ENCODE measurements around the gene DLK1. TPM values are rescaled to one million over a fixed set of nuclear protein-coding genes. Genes with fewer than 3 reads are reported as not detected.

The DLK1 gene
- total RNA-seq, 1 experiment from 2014 or later, result not detected

Other genes with a start within 250 kb of the DLK1 start
- not detected in 2 replicates for gene BEGAIN, start 139.5 kb upstream of the DLK1 start, total RNA-seq (2014; rRNA removed)
- gene MEG3, start 99.2 kb downstream of the DLK1 start, total RNA-seq (2014; rRNA removed), result 80.9 and 81.0 TPM in 2 replicates
- gene RTL1, start 176.8 kb downstream of the DLK1 start, total RNA-seq (2014; rRNA removed), result not detected in 2 replicates